GM12891 (cell line): Measurements from ENCODE around the gene APPL2.

ENCODE experiments used
- POLR2A ChIP-seq: IDR thresholded peaks from 2 replicates; pipeline ENCODE4 v1.6.1; 2011; ENCODE audit warnings: low read depth, low read length, control low read depth
- POLR2AphosphoS5 ChIP-seq: IDR thresholded peaks from 2 replicates; pipeline ENCODE4 v1.6.1; 2011; ENCODE audit warnings: low read depth, low read length, control low read depth
- SPI1 ChIP-seq: IDR thresholded peaks from 2 replicates; pipeline ENCODE4 v1.6.1; 2011; ENCODE audit warnings: low read depth, low read length, control low read depth
- TAF1 ChIP-seq: IDR thresholded peaks from 2 replicates; pipeline ENCODE4 v1.6.1; 2011; ENCODE audit warnings: low read depth, low read length, control low read depth

GRCh38 chr12:105262461-105263184 is 26.6 kb upstream of the APPL2 start:
- no peak for TF ChIP-seq POLR2A
- TF ChIP-seq SPI1: no peak
- TF ChIP-seq POLR2AphosphoS5: no peak
- no peak for TF ChIP-seq TAF1
